HepG2 (cell line): ENCODE results near the gene TMEM95. TPM values are rescaled to one million over a fixed set of nuclear protein-coding genes. Genes with fewer than 3 reads are reported as not detected.

Experiments
- ATAC-seq: fragments of 200-7000 bp; cut with Tn5 transposase; 3 replicates; pipeline ENCODE4 v1.9.1; 2020; ENCODE audit warnings: mild to moderate bottlenecking, moderate library complexity
- BruUV-seq: library from RNA; stranded (reverse); fragments of 400-500 nt; replicated peaks from 2 replicates; lab custom pipeline; 2021; lab: Mats Ljungman, UMichigan
- CTCF ChIA-PET: fragments of 300-600 bp; formaldehyde crosslinking; extraction: SDS; loops from one replicate; lab custom pipeline; 2021; ENCODE audit warnings: low total read pairs, inconsistent platforms, low intra/inter-chr PET ratio; lab: Yijun Ruan, JAX
- POLR2A ChIA-PET: fragments of 350-600 bp; sonication (Branson Sonifier 250); formaldehyde crosslinking; loops from one replicate; lab custom pipeline; 2020; ENCODE audit warnings: antibody characterized with exemption, inconsistent platforms; lab: Yijun Ruan, JAX
- DNase-seq: peaks from one replicate; pipeline ENCODE4 v3.0.0-alpha.2; 2015; ENCODE audit warnings: low spot score
- FAIRE-seq: peaks from 3 replicates; lab custom pipeline; 2011; peaks lifted over from hg19 to GRCh38; lab: Jason Lieb, UNC
- H2AFZ ChIP-seq: one replicate; pipeline ENCODE4 v1.6.1; 2011; ENCODE audit warnings: low read length, inconsistent platforms
- H3K27ac ChIP-seq: fragments of 300-600 bp; 3 replicates; pipeline ENCODE4 v1.8.0; 2011; ENCODE audit warnings: mixed run types, mild to moderate bottlenecking, mixed read lengths, low read length, inconsistent platforms; ENCODE audit not compliant: insufficient read depth; ENCODE audit errors: extremely low read length
- H3K27me3 ChIP-seq, 2 experiments: fragments of 200-600 bp in 1 of 2; 2 replicates in 1 of 2; 3 replicates in 1 of 2; pipeline versions ENCODE4 v1.6.0 to v1.8.0; 2011; ENCODE audit warnings: low read length in 2 of 2, mild to moderate bottlenecking in 2 of 2, moderate library complexity in 2 of 2, inconsistent platforms in 1 of 2; ENCODE audit not compliant: insufficient read depth in 2 of 2, control insufficient read depth in 1 of 2
- H3K36me3 ChIP-seq, 2 experiments: fragments of 200-600 bp in 1 of 2; replicated peaks in 1 of 2; 2 replicates in 1 of 2; 3 replicates in 1 of 2; pipeline versions ENCODE4 v1.5.1 to v1.8.0; 2011; ENCODE audit warnings: low read length in 2 of 2, inconsistent platforms in 1 of 2; ENCODE audit not compliant: insufficient read depth in 2 of 2, control insufficient read depth in 1 of 2
- H3K4me1 ChIP-seq: 2 replicates; pipeline ENCODE4 v1.5.1; 2012; ENCODE audit warnings: low read length, inconsistent platforms; ENCODE audit not compliant: insufficient read depth
- H3K4me2 ChIP-seq: 2 replicates; pipeline ENCODE4 v1.6.0; 2011; ENCODE audit warnings: low read depth, low read length, inconsistent platforms
- H3K4me3 ChIP-seq, 3 experiments: fragments of 200-600 bp in 1 of 3; sonication (generic), shearing (Covaris generic) in 1 of 3; replicated peaks in 1 of 3; 2 replicates each; pipeline ENCODE4 v1.5.1; 2011 to 2016; ENCODE audit warnings: low read length in 3 of 3, inconsistent platforms in 2 of 3, low read depth in 2 of 3, mild to moderate bottlenecking in 2 of 3, control low read depth in 1 of 3, mixed read lengths in 1 of 3; ENCODE audit not compliant: insufficient read depth in 1 of 3
- H3K79me2 ChIP-seq: one replicate; pipeline ENCODE4 v1.6.1; 2011; ENCODE audit warnings: low read length, inconsistent platforms; ENCODE audit not compliant: insufficient read depth
- H3K9ac ChIP-seq: 2 replicates; pipeline ENCODE4 v1.6.0; 2011; ENCODE audit warnings: mild to moderate bottlenecking, low read depth, low read length, inconsistent platforms; ENCODE audit not compliant: insufficient read depth
- H3K9me3 ChIP-seq: 2 replicates; pipeline ENCODE4 v1.5.1; 2012; ENCODE audit warnings: mild to moderate bottlenecking, low read length
- H4K20me1 ChIP-seq: 2 replicates; pipeline ENCODE4 v1.6.0; 2011; ENCODE audit warnings: inconsistent platforms, mild to moderate bottlenecking, low read length, moderate library complexity; ENCODE audit not compliant: insufficient read depth
- ISL2 ChIP-seq: sonication (generic); formaldehyde crosslinking; IDR thresholded peaks from 2 replicates; pipeline ENCODE4 v1.5.0; 2020; ENCODE audit warnings: missing genetic modification reagents
- ISX ChIP-seq: sonication (generic); formaldehyde crosslinking; conservative IDR thresholded peaks from 2 replicates; pipeline ENCODE4 v1.5.0; 2020; ENCODE audit warnings: missing genetic modification reagents
- KLF9 ChIP-seq: IDR thresholded peaks from 2 replicates; pipeline ENCODE4 v1.6.1; 2016; ENCODE audit warnings: low read depth
- MIER3 ChIP-seq: IDR thresholded peaks from 2 replicates; pipeline ENCODE4 v1.6.1; 2016; ENCODE audit warnings: missing compliant biosample characterization, borderline replicate concordance
- ZBTB21 ChIP-seq: sonication (generic); formaldehyde crosslinking; IDR thresholded peaks from 2 replicates; pipeline ENCODE4 v1.4.0; 2020; ENCODE audit warnings: missing genetic modification reagents
- ZNF296 ChIP-seq: sonication (generic); formaldehyde crosslinking; conservative IDR thresholded peaks from 2 replicates; pipeline ENCODE4 v1.5.0; 2020; ENCODE audit warnings: mild to moderate bottlenecking, missing genetic modification reagents
- ZNF326 ChIP-seq: sonication (generic); formaldehyde crosslinking; IDR thresholded peaks from 2 replicates; pipeline ENCODE4 v1.4.0; 2020; ENCODE audit warnings: missing genetic modification reagents, borderline replicate concordance
- WGBS: methylation state at CpG from one replicate; pipeline ENCODE4 v1.1.6; 2017; ENCODE audit warnings: low lambda C conversion rate; 5-methylcytosine and 5-hydroxymethylcytosine counted together
- in situ Hi-C: cut with HindIII; loops from 2 replicates; pipeline ENCODE4 v1.10.0; 2017; ENCODE audit warnings: low pct_unique_long_range_greater_than_20kb; ENCODE audit not compliant: extremely low pct_ligation_motif_present
- intact Hi-C: fragments of 100-400 bp; cut with micrococcal nuclease; formaldehyde crosslinking; loops from one replicate; pipeline ENCODE4 v1.10.0; 2022; ENCODE audit not compliant: unreplicated experiment
- polyA plus RNA-seq, 8 experiments: library from polyadenylated mRNA; depleted of rRNA in 3 of 8; stranded (reverse) in 7 of 8; unstranded in 1 of 8; fragments of >200 nt; fragmentation: Illumina TruSeq in 4 of 8; extraction: Trizol in 4 of 8; gene quantifications; 2 replicates each; pipeline versions ENCODE4 v1.2.1 to v1.2.3, GENCODE V29; 2011 to 2016; ENCODE audit warnings: low read depth in 4 of 8, missing spikeins in 1 of 8, mixed read lengths in 1 of 8; ENCODE audit not compliant: insufficient read depth in 1 of 8
- total RNA-seq, 5 experiments: library from RNA; depleted of rRNA; stranded (reverse); fragments of >200 nt; fragmentation: Illumina TruSeq; extraction: Trizol; gene quantifications; 2 replicates each; pipeline ENCODE4 v1.2.3, GENCODE V29; 2016; ENCODE audit warnings: low read depth in 1 of 5
- TF ChIP-seq, protein P1 (sequence below): sonication (generic); formaldehyde crosslinking; IDR thresholded peaks from 2 replicates; pipeline ENCODE4 v1.4.0; 2020; ENCODE audit warnings: missing genetic modification reagents, borderline replicate concordance
- TF ChIP-seq, protein P2 (sequence below): sonication (generic); formaldehyde crosslinking; IDR thresholded peaks from 2 replicates; pipeline ENCODE4 v1.8.1; 2023; ENCODE audit warnings: mild to moderate bottlenecking, missing genetic modification reagents
- TF ChIP-seq, protein P3 (sequence below): sonication (generic); formaldehyde crosslinking; IDR thresholded peaks from 2 replicates; pipeline ENCODE4 v1.4.0; 2020; ENCODE audit warnings: missing genetic modification reagents
- TF ChIP-seq, protein P4 (sequence below): sonication (generic); formaldehyde crosslinking; IDR thresholded peaks from 2 replicates; pipeline ENCODE4 v1.4.0; 2020; ENCODE audit warnings: missing genetic modification reagents

The TMEM95 gene
- total and polyA plus RNA-seq, 2 of the 13 experiments (the other 11 are each of a cell fraction or from before 2014, with no cell fraction given), result not detected

DNA sequence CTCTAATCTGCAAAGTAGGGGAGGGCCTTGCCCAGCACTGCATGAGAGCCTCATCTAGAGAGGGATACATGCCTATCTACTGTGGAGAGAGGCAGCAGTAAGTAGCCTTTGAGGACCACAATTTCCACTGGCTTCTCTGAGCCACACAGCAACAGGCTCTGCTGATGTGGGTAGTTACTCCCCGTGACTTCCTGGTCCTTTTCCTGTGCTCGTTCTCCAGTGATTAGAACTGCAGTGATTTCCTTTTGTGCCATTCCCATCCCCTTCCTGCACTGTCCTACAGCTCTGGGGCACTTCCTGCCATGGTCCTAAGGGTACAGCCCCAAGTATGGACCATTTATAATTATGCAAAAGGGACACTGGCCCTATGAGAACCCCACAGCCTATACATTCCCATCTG, 36.4 kb downstream of the TMEM95 start:
- ChIA-PET POLR2A (no interaction called here), CTCF (no interaction called here)
- H3K4me3 ChIP-seq, result no peak overlapping the region
- H3K4me1 ChIP-seq, result peaks cover 14% of the 10 kb centered on the region
- no peaks in the 10 kb centered on the region for H3K79me2 ChIP-seq
- in situ Hi-C loops, result no loop called here
- no peaks in the 10 kb centered on the region for H4K20me1 ChIP-seq
- no peak overlapping the region for H3K4me2 ChIP-seq
- H2AFZ ChIP-seq, result no peak overlapping the region
- H3K36me3 ChIP-seq, result peaks cover 0 to 2% of the 10 kb centered on the region in 2 experiments; a peak in 2 of 5 replicates
- no TSS peak for BruUV-seq
- no peak for TF ChIP-seq ISX (CRISPR knock-in tag)
- TF ChIP-seq ZNF326 (CRISPR knock-in tag), result no peak
- TF ChIP-seq, protein P1, sequence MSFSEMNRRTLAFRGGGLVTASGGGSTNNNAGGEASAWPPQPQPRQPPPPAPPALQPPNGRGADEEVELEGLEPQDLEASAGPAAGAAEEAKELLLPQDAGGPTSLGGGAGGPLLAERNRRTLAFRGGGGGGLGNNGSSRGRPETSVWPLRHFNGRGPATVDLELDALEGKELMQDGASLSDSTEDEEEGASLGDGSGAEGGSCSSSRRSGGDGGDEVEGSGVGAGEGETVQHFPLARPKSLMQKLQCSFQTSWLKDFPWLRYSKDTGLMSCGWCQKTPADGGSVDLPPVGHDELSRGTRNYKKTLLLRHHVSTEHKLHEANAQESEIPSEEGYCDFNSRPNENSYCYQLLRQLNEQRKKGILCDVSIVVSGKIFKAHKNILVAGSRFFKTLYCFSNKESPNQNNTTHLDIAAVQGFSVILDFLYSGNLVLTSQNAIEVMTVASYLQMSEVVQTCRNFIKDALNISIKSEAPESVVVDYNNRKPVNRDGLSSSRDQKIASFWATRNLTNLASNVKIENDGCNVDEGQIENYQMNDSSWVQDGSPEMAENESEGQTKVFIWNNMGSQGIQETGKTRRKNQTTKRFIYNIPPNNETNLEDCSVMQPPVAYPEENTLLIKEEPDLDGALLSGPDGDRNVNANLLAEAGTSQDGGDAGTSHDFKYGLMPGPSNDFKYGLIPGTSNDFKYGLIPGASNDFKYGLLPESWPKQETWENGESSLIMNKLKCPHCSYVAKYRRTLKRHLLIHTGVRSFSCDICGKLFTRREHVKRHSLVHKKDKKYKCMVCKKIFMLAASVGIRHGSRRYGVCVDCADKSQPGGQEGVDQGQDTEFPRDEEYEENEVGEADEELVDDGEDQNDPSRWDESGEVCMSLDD (CRISPR knock-in tag), result no peak
- TF ChIP-seq ZNF296, result no peak
- no peak for TF ChIP-seq ISL2 (CRISPR knock-in tag)
- no peak for TF ChIP-seq KLF9 (CRISPR knock-in tag)
- TF ChIP-seq MIER3 (CRISPR knock-in tag), result no peak
- TF ChIP-seq ZBTB21 (CRISPR knock-in tag), result no peak
- TF ChIP-seq, protein P2, sequence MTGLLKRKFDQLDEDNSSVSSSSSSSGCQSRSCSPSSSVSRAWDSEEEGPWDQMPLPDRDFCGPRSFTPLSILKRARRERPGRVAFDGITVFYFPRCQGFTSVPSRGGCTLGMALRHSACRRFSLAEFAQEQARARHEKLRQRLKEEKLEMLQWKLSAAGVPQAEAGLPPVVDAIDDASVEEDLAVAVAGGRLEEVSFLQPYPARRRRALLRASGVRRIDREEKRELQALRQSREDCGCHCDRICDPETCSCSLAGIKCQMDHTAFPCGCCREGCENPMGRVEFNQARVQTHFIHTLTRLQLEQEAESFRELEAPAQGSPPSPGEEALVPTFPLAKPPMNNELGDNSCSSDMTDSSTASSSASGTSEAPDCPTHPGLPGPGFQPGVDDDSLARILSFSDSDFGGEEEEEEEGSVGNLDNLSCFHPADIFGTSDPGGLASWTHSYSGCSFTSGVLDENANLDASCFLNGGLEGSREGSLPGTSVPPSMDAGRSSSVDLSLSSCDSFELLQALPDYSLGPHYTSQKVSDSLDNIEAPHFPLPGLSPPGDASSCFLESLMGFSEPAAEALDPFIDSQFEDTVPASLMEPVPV (CRISPR knock-in tag), result no peak
- TF ChIP-seq, protein P3, sequence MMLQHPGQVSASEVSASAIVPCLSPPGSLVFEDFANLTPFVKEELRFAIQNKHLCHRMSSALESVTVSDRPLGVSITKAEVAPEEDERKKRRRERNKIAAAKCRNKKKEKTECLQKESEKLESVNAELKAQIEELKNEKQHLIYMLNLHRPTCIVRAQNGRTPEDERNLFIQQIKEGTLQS (CRISPR knock-in tag), result no peak
- TF ChIP-seq, protein P4, sequence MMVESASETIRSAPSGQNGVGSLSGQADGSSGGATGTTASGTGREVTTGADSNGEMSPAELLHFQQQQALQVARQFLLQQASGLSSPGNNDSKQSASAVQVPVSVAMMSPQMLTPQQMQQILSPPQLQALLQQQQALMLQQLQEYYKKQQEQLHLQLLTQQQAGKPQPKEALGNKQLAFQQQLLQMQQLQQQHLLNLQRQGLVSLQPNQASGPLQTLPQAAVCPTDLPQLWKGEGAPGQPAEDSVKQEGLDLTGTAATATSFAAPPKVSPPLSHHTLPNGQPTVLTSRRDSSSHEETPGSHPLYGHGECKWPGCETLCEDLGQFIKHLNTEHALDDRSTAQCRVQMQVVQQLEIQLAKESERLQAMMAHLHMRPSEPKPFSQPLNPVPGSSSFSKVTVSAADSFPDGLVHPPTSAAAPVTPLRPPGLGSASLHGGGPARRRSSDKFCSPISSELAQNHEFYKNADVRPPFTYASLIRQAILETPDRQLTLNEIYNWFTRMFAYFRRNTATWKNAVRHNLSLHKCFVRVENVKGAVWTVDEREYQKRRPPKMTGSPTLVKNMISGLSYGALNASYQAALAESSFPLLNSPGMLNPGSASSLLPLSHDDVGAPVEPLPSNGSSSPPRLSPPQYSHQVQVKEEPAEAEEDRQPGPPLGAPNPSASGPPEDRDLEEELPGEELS (CRISPR knock-in tag), result no peak
- TF ChIP-seq, all 625 proteins: peak for 0
- Histone ChIP-seq H3K9me3 (no peaks in the 10 kb centered on the region), H3K9ac (no peak overlapping the region), H3K27ac (no peak overlapping the region), H3K27me3 (no peaks in the 10 kb centered on the region)
- DNase-seq, result no peak
- 91% methylated on average over 2 of the region's 2 CpGs for WGBS
- FAIRE-seq, result no peak
- intact Hi-C loops, result no loop called here
- no peak for ATAC-seq
